GM12878 (cell line): Measurements from ENCODE around the gene CNTNAP5. TPM values are rescaled to one million over a fixed set of nuclear protein-coding genes. Genes with fewer than 3 reads are reported as not detected.

Experiments
- ATAC-seq: fragments of 200-7000 bp; cut with Tn5 transposase; 3 replicates; pipeline ENCODE4 v1.9.1; 2020; ENCODE audit warnings: mild to moderate bottlenecking, moderate library complexity
- BruUV-seq: library from RNA; stranded (reverse); fragments of 400-500 nt; replicated peaks from 2 replicates; lab custom pipeline; 2021; lab: Mats Ljungman, UMichigan
- CTCF ChIA-PET: fragments of 300-600 bp; sonication (Branson Sonifier 250); formaldehyde crosslinking; extraction: SDS; loops from one replicate; lab custom pipeline; 2021; ENCODE audit warnings: inconsistent platforms; lab: Yijun Ruan, JAX
- POLR2A ChIA-PET: fragments of 350-600 bp; formaldehyde crosslinking; extraction: SDS; loops from one replicate; lab custom pipeline; 2021; ENCODE audit warnings: inconsistent platforms; lab: Charles Lee
- RAD21 ChIA-PET: fragments of 300-600 bp; sonication (Branson Sonifier 250); formaldehyde crosslinking; loops from one replicate; lab custom pipeline; 2023; ENCODE audit warnings: antibody characterized with exemption; ENCODE audit not compliant: unreplicated experiment; lab: Charles Lee
- SMC1A ChIA-PET: fragments of 300-600 bp; sonication (Branson Sonifier 250); formaldehyde crosslinking; loops from one replicate; lab custom pipeline; 2023; ENCODE audit not compliant: unreplicated experiment, uncharacterized antibody; lab: Charles Lee
- DNase-seq: peaks from one replicate; pipeline ENCODE4 v3.0.0-alpha.2; 2011; ENCODE audit warnings: low read depth, low spot score
- FAIRE-seq: peaks from 3 replicates; lab custom pipeline; 2011; peaks lifted over from hg19 to GRCh38; lab: Jason Lieb, UNC
- H2AFZ ChIP-seq: 2 replicates; pipeline ENCODE4 v1.6.0; 2011; ENCODE audit warnings: low read depth, low read length, control low read depth; ENCODE audit not compliant: control insufficient read depth
- H3K27ac ChIP-seq: 2 replicates; pipeline ENCODE4 v1.5.1; 2011; ENCODE audit warnings: control low read depth; ENCODE audit not compliant: control insufficient read depth, insufficient read depth
- H3K27me3 ChIP-seq, 2 experiments: replicated peaks in 1 of 2; 2 replicates each; pipeline versions ENCODE4 v1.6.0 to v1.6.1; 2011; ENCODE audit warnings: low read length in 1 of 2; ENCODE audit not compliant: control insufficient read depth in 2 of 2, insufficient read depth in 2 of 2
- H3K36me3 ChIP-seq, 2 experiments: 2 replicates each; pipeline ENCODE4 v1.5.1; 2011; ENCODE audit warnings: low read length in 1 of 2; ENCODE audit not compliant: control insufficient read depth in 2 of 2, insufficient read depth in 2 of 2
- H3K4me1 ChIP-seq: 2 replicates; pipeline ENCODE4 v1.6.1; 2011; ENCODE audit warnings: mild to moderate bottlenecking, low read length, moderate library complexity, mixed read lengths; ENCODE audit not compliant: control insufficient read depth, insufficient read depth
- H3K4me2 ChIP-seq: 2 replicates; pipeline ENCODE4 v1.6.0; 2011; ENCODE audit warnings: control low read depth; ENCODE audit not compliant: control insufficient read depth, insufficient read depth
- H3K4me3 ChIP-seq: fragments of 200-600 bp; sonication (generic); 2 replicates; pipeline ENCODE4 v1.5.1; 2016
- H3K79me2 ChIP-seq: 2 replicates; pipeline ENCODE4 v1.6.0; 2011; ENCODE audit warnings: low read length; ENCODE audit not compliant: control insufficient read depth, insufficient read depth
- H3K9ac ChIP-seq: 2 replicates; pipeline ENCODE4 v1.8.0; 2011; ENCODE audit warnings: low read length, control low read depth, mixed read lengths; ENCODE audit not compliant: control insufficient read depth, insufficient read depth
- H3K9me3 ChIP-seq: replicated peaks from 3 replicates; pipeline ENCODE4 v1.5.1; 2011; ENCODE audit warnings: mild to moderate bottlenecking, low read length; ENCODE audit not compliant: control insufficient read depth, insufficient read depth
- H4K20me1 ChIP-seq: 2 replicates; pipeline ENCODE4 v1.6.0; 2011; ENCODE audit not compliant: control insufficient read depth, insufficient read depth
- BACH1 ChIP-seq: fragments of 450-650 bp; IDR thresholded peaks from 2 replicates; pipeline ENCODE4 v1.6.1; 2017; ENCODE audit warnings: mild to moderate bottlenecking, borderline replicate concordance
- CBFB ChIP-seq: IDR thresholded peaks from 2 replicates; pipeline ENCODE4 v1.6.1; 2016; ENCODE audit warnings: antibody characterized with exemption, low read depth
- CBX5 ChIP-seq: sonication (generic); IDR thresholded peaks from 2 replicates; pipeline ENCODE4 v1.6.1; 2016; ENCODE audit warnings: low read depth, moderate library complexity, mild to moderate bottlenecking, inconsistent platforms
- E2F4 ChIP-seq: IDR thresholded peaks from 2 replicates; pipeline ENCODE4 v1.6.1; 2012; ENCODE audit warnings: low read depth, low read length, improper control_type of control experiment
- E4F1 ChIP-seq: fragments of 450-650 bp; IDR thresholded peaks from 2 replicates; pipeline ENCODE4 v1.6.1; 2018; ENCODE audit warnings: borderline replicate concordance, mild to moderate bottlenecking; ENCODE audit not compliant: partially characterized antibody
- ELK1 ChIP-seq: IDR thresholded peaks from 2 replicates; pipeline ENCODE4 v1.6.1; 2012; ENCODE audit warnings: low read depth, low read length, improper control_type of control experiment
- IKZF1 ChIP-seq: fragments of 450-650 bp; conservative IDR thresholded peaks from 2 replicates; pipeline ENCODE4 v1.6.1; 2017; ENCODE audit warnings: antibody characterized with exemption, mild to moderate bottlenecking
- JUND ChIP-seq: IDR thresholded peaks from 2 replicates; pipeline ENCODE4 v1.6.1; 2012; ENCODE audit warnings: low read depth, mild to moderate bottlenecking, low read length, improper control_type of control experiment, moderate library complexity
- LARP7 ChIP-seq: fragments of 450-650 bp; IDR thresholded peaks from 2 replicates; pipeline ENCODE4 v1.6.1; 2017; ENCODE audit warnings: mild to moderate bottlenecking
- MYB ChIP-seq: fragments of 150-350 bp; IDR thresholded peaks from 2 replicates; pipeline ENCODE4 v1.6.1; 2014; ENCODE audit warnings: mild to moderate bottlenecking, low read depth, low read length, borderline replicate concordance
- NR2C1 ChIP-seq: fragments of 450-650 bp; IDR thresholded peaks from 2 replicates; pipeline ENCODE4 v1.6.1; 2017; ENCODE audit warnings: antibody characterized with exemption, mild to moderate bottlenecking, moderate library complexity
- POLR2A ChIP-seq: IDR thresholded peaks from 2 replicates; pipeline ENCODE4 v1.6.1; 2011; ENCODE audit warnings: low read depth, mild to moderate bottlenecking, low read length
- ZBTB11 ChIP-seq: fragments of 450-650 bp; formaldehyde crosslinking; IDR thresholded peaks from 2 replicates; pipeline ENCODE4 v1.5.0; 2022; ENCODE audit warnings: mild to moderate bottlenecking, missing genetic modification characterization
- ZNF207 ChIP-seq: fragments of 450-650 bp; IDR thresholded peaks from 2 replicates; pipeline ENCODE4 v1.6.1; 2014; ENCODE audit warnings: antibody characterized with exemption, mild to moderate bottlenecking, borderline replicate concordance
- ZNF384 ChIP-seq: IDR thresholded peaks from 2 replicates; pipeline ENCODE4 v1.6.1; 2012; ENCODE audit warnings: low read depth, mild to moderate bottlenecking, low read length, improper control_type of control experiment, borderline replicate concordance
- ZSCAN29 ChIP-seq: fragments of 450-650 bp; IDR thresholded peaks from 2 replicates; pipeline ENCODE4 v1.6.1; 2017; ENCODE audit warnings: mild to moderate bottlenecking, moderate library complexity
- WGBS: methylation state at CpG from one replicate; pipeline ENCODE4 v1.1.6; 2016; ENCODE audit warnings: low lambda C conversion rate; ENCODE audit not compliant: insufficient replicate concordance, insufficient coverage; ENCODE audit errors: missing lambda C conversion rate; 5-methylcytosine and 5-hydroxymethylcytosine counted together
- in situ Hi-C: fragments of 300-500 bp; cut with MboI; formaldehyde crosslinking; loops from 9 replicates; pipeline ENCODE4 v1.14.3; 2018; ENCODE audit warnings: mixed read lengths
- intact Hi-C: fragments of 100-400 bp; cut with micrococcal nuclease; formaldehyde crosslinking; loops from one replicate; pipeline ENCODE4 v1.14.2; 2022; ENCODE audit not compliant: unreplicated experiment
- polyA plus RNA-seq, 11 experiments: library from polyadenylated mRNA; depleted of rRNA in 4 of 11; unstranded in 6 of 11; stranded (reverse) in 5 of 11; fragments of >200 nt; fragmentation: Nextera tagmentation in 4 of 11; fragmentation: Illumina TruSeq in 1 of 11; extraction: Ambion mirVana in 4 of 11; extraction: Trizol in 1 of 11; gene quantifications; 1 replicate in 1 of 11; 2 replicates in 10 of 11; pipeline versions ENCODE4 v1.2.1 to v1.2.3, GENCODE V29; 2011 to 2016; ENCODE audit warnings: inconsistent platforms in 2 of 11, missing spikeins in 2 of 11, low read depth in 1 of 11
- total RNA-seq, 4 experiments: library from RNA; depleted of rRNA in 3 of 4; stranded (reverse); fragments of >200 nt in 3 of 4; fragmentation: Illumina TruSeq in 1 of 4; extraction: Trizol in 1 of 4; gene quantifications; 2 replicates each; pipeline versions ENCODE4 v1.2.1 to v1.2.3, GENCODE V29; 2013 to 2021

CNTNAP5 gene
- total and polyA plus RNA-seq, 10 of the 15 experiments (the other 5 are each of a cell fraction or from before 2014, with no cell fraction given), result not detected

- WGBS, result 0% methylated on average over 2 of the region's 2 CpGs
- in situ Hi-C loops (no loop called here), intact Hi-C loops (no loop called here)
- no peak overlapping the region for H2AFZ ChIP-seq
- no peak overlapping the region for H3K4me2 ChIP-seq
- SMC1A ChIA-PET, result no interaction called here
- DNase-seq (no peak), FAIRE-seq (no peak), ATAC-seq (no peak)
- H3K4me1 ChIP-seq, result no peaks in the 10 kb centered on the region
- no peaks in the 10 kb centered on the region for H3K9me3 ChIP-seq
- POLR2A ChIA-PET, result no interaction called here
- no peaks in the 10 kb centered on the region for H4K20me1 ChIP-seq
- BruUV-seq, result no TSS peak
- RAD21 ChIA-PET, result no interaction called here
- no peaks in the 10 kb centered on the region for H3K27me3 ChIP-seq
- no peaks in the 10 kb centered on the region for H3K36me3 ChIP-seq
- H3K27ac ChIP-seq, result no peak overlapping the region
- H3K4me3 ChIP-seq, result no peak overlapping the region
- CTCF ChIA-PET, result no interaction called here
- no peak overlapping the region for H3K9ac ChIP-seq
- H3K79me2 ChIP-seq, result no peaks in the 10 kb centered on the region
- TF ChIP-seq CBX5, result no peak
- TF ChIP-seq JUND, result no peak
- no peak for TF ChIP-seq IKZF1
- no peak for TF ChIP-seq ZNF207
- no peak for TF ChIP-seq NR2C1
- no peak for TF ChIP-seq LARP7
- TF ChIP-seq E2F4, result no peak
- no peak for TF ChIP-seq CBFB
- TF ChIP-seq ELK1, result no peak
- TF ChIP-seq ZBTB11 (CRISPR knock-in tag), result no peak
- TF ChIP-seq MYB, result no peak
- no peak for TF ChIP-seq ZSCAN29
- TF ChIP-seq ZNF384, result no peak
- TF ChIP-seq E4F1, result no peak
- TF ChIP-seq POLR2A, result no peak
- TF ChIP-seq BACH1, result no peak
These were observed 9.2 kb downstream of the CNTNAP5 start for GRCh38 chr2:124034265-124034664.
